Astrocyte (in vitro differentiated cells and primary cell): ENCODE results near the gene CACNA1D.

Source experiments
- EZH2 ChIP-seq: IDR thresholded peaks from 2 replicates; pipeline ENCODE4 v1.6.1; 2012; ENCODE audit warnings: mild to moderate bottlenecking, low read length, inconsistent platforms; ENCODE audit not compliant: insufficient read depth
- TF ChIP-seq, protein P1 (sequence below): IDR thresholded peaks from 2 replicates; pipeline ENCODE4 v1.5.1; 2011; ENCODE audit warnings: low read depth, mild to moderate bottlenecking, inconsistent platforms, low read length, moderate library complexity; ENCODE audit not compliant: insufficient read depth

GRCh38 chr3:53635041-53635440 is 140.6 kb downstream of the CACNA1D start:
- TF ChIP-seq, protein P1, sequence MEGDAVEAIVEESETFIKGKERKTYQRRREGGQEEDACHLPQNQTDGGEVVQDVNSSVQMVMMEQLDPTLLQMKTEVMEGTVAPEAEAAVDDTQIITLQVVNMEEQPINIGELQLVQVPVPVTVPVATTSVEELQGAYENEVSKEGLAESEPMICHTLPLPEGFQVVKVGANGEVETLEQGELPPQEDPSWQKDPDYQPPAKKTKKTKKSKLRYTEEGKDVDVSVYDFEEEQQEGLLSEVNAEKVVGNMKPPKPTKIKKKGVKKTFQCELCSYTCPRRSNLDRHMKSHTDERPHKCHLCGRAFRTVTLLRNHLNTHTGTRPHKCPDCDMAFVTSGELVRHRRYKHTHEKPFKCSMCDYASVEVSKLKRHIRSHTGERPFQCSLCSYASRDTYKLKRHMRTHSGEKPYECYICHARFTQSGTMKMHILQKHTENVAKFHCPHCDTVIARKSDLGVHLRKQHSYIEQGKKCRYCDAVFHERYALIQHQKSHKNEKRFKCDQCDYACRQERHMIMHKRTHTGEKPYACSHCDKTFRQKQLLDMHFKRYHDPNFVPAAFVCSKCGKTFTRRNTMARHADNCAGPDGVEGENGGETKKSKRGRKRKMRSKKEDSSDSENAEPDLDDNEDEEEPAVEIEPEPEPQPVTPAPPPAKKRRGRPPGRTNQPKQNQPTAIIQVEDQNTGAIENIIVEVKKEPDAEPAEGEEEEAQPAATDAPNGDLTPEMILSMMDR: no peak
- no peak for TF ChIP-seq EZH2
